ENCODE measurements around the gene POLR2L.

DNA sequence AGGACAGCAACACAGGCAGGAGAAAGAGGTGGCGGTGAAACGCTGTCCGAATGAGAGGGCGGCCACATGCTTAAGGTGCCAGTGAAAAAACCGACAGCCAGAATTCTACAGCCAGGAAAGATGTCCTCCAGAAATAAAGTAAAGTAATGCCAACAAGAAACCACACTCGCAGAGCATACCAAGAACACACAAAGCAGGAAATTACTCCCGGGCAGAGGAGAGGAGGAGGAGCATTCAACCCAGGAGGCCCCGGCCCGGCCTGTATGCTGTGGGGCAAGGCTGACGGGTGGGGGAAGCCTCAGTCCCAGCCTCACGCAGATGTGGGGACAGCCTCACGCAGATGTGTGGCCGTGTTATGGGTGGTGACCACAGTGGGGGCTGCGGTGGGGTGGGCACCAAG, 40.3 kb upstream of the POLR2L start:
- no peak for TF ChIP-seq POLR2A (IDR thresholded peaks at IDR 0.05)
- TF ChIP-seq, protein P1, sequence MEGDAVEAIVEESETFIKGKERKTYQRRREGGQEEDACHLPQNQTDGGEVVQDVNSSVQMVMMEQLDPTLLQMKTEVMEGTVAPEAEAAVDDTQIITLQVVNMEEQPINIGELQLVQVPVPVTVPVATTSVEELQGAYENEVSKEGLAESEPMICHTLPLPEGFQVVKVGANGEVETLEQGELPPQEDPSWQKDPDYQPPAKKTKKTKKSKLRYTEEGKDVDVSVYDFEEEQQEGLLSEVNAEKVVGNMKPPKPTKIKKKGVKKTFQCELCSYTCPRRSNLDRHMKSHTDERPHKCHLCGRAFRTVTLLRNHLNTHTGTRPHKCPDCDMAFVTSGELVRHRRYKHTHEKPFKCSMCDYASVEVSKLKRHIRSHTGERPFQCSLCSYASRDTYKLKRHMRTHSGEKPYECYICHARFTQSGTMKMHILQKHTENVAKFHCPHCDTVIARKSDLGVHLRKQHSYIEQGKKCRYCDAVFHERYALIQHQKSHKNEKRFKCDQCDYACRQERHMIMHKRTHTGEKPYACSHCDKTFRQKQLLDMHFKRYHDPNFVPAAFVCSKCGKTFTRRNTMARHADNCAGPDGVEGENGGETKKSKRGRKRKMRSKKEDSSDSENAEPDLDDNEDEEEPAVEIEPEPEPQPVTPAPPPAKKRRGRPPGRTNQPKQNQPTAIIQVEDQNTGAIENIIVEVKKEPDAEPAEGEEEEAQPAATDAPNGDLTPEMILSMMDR (IDR thresholded peaks at IDR 0.05) = no peak

Data from uterus (tissue), 2 donors.